Lower lobe of right lung (tissue), 2 donors: ENCODE data around the gene EPS8L1. TPM values are rescaled to one million over a fixed set of nuclear protein-coding genes. Genes with fewer than 3 reads are reported as not detected.
"Not testable (repeated sequence)": the region's sequence is repeated elsewhere in the genome, so short reads cannot be mapped to it uniquely, and the experiment has no call there.

Experiments
- ATAC-seq, 2 donors: fragments of 200-7000 bp; cut with Tn5 transposase; one replicate each; pipeline ENCODE4 v1.9.1; 2020 to 2022; ENCODE audit warnings: mild to moderate bottlenecking in 2 of 2, moderate library complexity in 2 of 2
- DNase-seq: peaks from one replicate; pipeline ENCODE4 v3.0.0-alpha.2; 2020
- H3K27ac ChIP-seq: fragments of 200-600 bp; one replicate; pipeline ENCODE4 v1.8.0; 2022
- H3K27me3 ChIP-seq: fragments of 200-600 bp; one replicate; pipeline ENCODE4 v1.8.0; 2022; ENCODE audit warnings: low read depth
- H3K36me3 ChIP-seq: fragments of 200-600 bp; one replicate; pipeline ENCODE4 v1.8.0; 2022; ENCODE audit warnings: mild to moderate bottlenecking
- H3K4me1 ChIP-seq: fragments of 200-600 bp; one replicate; pipeline ENCODE4 v1.8.0; 2022
- H3K4me3 ChIP-seq: fragments of 200-600 bp; one replicate; pipeline ENCODE4 v1.8.0; 2022; ENCODE audit warnings: mild to moderate bottlenecking
- H3K9me3 ChIP-seq: fragments of 200-600 bp; one replicate; pipeline ENCODE4 v1.8.0; 2022
- intact Hi-C: fragments of 100-400 bp; cut with DNase I; formaldehyde crosslinking; loops from one replicate; pipeline ENCODE4 v1.11.0; 2022
- total RNA-seq: library from RNA; stranded (reverse); fragmentation: NEBNext Ultra II Directional; extraction: Animal tissue kit (Norgen Biotek cat#: 25700); gene quantifications from one replicate; pipeline ENCODE4 v1.2.1, GENCODE V29; 2021
- TF ChIP-seq, protein P1 (sequence below): fragments of 200-600 bp; IDR thresholded peaks from one replicate; pipeline ENCODE4 v1.8.0; 2022; ENCODE audit warnings: antibody characterized with exemption, mild to moderate bottlenecking
- donor health status: DM: no; HTN: yes; CAD: no; lungs with severe emphysema.

Gene EPS8L1
- total RNA-seq, 1 donor from 2014 or later, result 28.1 TPM

DNA sequence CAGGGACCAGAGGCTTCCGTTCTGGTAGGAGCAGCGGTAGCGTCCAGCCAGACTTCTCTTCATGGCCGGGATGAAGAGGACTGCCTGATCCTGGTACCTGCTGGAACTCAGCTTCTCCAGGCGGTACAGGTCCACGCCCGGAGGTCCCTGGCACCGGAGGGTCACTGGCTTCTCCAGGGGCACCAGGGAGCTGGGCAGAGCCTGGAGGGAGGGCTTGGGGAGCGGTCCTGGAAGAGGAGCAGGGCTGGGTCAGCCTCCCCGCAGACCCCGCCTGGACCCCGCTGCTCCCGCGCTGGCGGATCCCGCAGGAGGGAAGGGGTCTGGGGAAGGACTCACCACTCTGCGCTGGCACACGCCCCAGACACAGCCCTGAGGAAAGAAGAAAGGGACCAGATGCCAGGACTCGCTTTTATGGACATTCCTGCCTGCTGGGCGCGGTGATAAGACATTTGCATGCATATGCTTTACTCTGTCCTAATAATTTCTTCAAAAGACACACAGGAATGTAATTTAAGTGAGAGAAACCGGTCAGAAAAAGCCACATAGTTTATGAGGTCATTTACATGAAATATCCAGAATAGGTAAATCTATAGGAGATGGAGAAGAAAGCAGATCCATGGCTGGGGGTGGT is 43.4 kb upstream of the EPS8L1 start:
- no peaks in the 10 kb centered on the region for H3K9me3 ChIP-seq
- TF ChIP-seq, protein P1, sequence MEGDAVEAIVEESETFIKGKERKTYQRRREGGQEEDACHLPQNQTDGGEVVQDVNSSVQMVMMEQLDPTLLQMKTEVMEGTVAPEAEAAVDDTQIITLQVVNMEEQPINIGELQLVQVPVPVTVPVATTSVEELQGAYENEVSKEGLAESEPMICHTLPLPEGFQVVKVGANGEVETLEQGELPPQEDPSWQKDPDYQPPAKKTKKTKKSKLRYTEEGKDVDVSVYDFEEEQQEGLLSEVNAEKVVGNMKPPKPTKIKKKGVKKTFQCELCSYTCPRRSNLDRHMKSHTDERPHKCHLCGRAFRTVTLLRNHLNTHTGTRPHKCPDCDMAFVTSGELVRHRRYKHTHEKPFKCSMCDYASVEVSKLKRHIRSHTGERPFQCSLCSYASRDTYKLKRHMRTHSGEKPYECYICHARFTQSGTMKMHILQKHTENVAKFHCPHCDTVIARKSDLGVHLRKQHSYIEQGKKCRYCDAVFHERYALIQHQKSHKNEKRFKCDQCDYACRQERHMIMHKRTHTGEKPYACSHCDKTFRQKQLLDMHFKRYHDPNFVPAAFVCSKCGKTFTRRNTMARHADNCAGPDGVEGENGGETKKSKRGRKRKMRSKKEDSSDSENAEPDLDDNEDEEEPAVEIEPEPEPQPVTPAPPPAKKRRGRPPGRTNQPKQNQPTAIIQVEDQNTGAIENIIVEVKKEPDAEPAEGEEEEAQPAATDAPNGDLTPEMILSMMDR, result no peak
- DNase-seq, result no peak
- no peaks in the 10 kb centered on the region for H3K36me3 ChIP-seq
- no peak overlapping the region for H3K4me3 ChIP-seq
- ATAC-seq, result peak in 1 of 2 donors; percentile 34
- intact Hi-C loops, result no loop called here
- H3K27me3 ChIP-seq, result no peaks in the 10 kb centered on the region
- H3K4me1 ChIP-seq, result no peaks in the 10 kb centered on the region
- no peak overlapping the region for H3K27ac ChIP-seq

DNA sequence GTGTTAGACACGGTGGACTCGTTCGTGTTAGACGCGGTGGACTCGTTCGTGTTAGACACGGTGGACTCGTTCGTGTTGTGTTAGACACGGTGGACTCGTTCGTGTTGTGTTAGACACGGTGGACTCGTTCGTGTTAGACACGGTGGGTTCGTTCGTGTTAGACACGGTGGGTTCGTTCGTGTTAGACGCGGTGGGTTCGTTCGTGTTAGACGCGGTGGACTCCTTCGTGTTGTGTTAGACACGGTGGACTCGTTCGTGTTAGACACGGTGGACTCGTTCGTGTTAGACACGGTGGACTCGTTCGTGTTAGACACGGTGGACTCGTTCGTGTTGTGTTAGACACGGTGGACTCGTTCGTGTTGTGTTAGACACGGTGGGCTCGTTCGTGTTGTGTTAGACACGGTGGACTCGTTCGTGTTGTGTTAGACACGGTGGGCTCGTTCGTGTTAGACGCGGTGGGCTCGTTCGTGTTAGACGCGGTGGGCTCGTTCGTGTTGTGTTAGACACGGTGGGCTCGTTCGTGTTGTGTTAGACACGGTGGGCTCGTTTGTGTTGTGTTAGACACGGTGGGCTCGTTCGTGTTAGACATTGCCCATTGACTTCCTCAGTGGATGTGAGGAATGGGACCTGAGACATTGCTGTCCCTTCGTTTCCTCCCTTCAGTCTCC is 42.6 kb upstream of the EPS8L1 start:
- H3K4me1 ChIP-seq, H3K27me3 ChIP-seq, H3K9me3 ChIP-seq, H3K36me3 ChIP-seq, ATAC-seq, DNase-seq, intact Hi-C loops, H3K27ac ChIP-seq, H3K4me3 ChIP-seq: not testable (repeated sequence)

DNA sequence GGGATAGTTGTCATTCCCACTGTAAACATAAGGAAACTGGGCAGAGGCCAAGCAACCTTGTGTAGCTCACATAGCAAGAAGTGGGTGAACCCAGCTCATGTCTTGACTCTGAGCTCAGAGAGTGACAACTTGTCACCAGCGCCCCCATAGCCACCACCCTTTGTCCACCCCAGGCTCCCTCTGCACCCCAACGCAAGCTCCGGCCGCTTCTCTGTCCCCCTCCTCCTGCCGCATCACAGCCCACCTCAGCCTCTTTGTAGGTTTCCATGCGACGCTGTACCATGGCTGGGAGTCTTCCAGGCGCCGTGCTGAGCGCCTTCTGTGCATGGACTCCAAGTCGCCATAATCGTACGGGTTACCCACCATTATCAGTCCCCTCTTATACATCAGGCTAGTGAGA is 40.9 kb upstream of the EPS8L1 start:
- H3K4me1 ChIP-seq, result no peaks in the 10 kb centered on the region
- H3K9me3 ChIP-seq, result no peaks in the 10 kb centered on the region
- no peak for ATAC-seq
- no peak overlapping the region for H3K27ac ChIP-seq
- TF ChIP-seq, protein P1, result no peak
- H3K4me3 ChIP-seq, result no peak overlapping the region
- intact Hi-C loops, result no loop called here
- DNase-seq, result no peak
- no peaks in the 10 kb centered on the region for H3K36me3 ChIP-seq
- no peaks in the 10 kb centered on the region for H3K27me3 ChIP-seq

DNA sequence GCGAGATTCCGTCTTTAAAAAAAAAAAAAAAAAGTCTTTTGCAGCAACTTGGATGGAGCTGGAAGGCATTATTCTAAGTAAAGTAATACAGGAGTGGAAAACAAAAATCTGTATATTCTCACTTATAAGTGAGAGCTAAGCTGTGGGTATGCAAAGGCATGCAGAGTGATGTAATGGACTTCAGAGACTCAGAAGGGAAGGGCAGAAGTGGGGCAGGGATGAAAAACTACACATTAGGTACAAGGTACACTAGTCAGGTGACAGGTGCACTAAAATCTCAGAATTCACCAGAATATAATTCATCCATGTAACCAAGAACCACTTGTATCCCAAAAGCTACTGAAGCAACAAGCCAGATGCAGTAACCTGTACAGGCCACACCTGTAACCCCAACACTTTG is 39.6 kb upstream of the EPS8L1 start:
- no peak overlapping the region for H3K4me3 ChIP-seq
- DNase-seq, result no peak
- H3K36me3 ChIP-seq, result peaks cover 4% of the 10 kb centered on the region
- intact Hi-C loops, result no loop called here
- H3K9me3 ChIP-seq, result no peaks in the 10 kb centered on the region
- no peak for ATAC-seq
- TF ChIP-seq, protein P1, result no peak
- no peaks in the 10 kb centered on the region for H3K4me1 ChIP-seq
- no peaks in the 10 kb centered on the region for H3K27me3 ChIP-seq
- H3K27ac ChIP-seq, result no peak overlapping the region

DNA sequence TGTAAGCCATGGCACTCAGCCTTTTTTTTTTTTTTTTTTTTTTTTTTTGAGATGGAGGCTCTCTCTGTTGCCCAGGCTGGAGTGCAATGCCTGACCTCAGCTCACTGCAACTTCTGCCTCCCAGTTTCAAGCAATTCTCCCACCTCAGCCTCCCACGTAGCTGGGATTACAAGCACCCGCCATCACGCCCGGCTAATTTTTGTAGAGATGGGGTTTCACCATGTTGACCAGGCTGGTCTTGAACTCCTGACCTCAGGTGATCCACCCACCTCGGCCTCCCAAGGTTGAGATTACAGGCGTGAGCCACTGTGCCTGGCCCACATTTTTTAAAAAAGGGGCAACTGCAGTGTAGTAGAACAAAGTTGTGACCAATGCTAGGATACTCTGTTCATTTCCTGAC is 38.1 kb upstream of the EPS8L1 start:
- H3K9me3 ChIP-seq, H3K27me3 ChIP-seq, H3K36me3 ChIP-seq, intact Hi-C loops, H3K27ac ChIP-seq, DNase-seq, ATAC-seq, H3K4me1 ChIP-seq, H3K4me3 ChIP-seq: not testable (repeated sequence)

DNA sequence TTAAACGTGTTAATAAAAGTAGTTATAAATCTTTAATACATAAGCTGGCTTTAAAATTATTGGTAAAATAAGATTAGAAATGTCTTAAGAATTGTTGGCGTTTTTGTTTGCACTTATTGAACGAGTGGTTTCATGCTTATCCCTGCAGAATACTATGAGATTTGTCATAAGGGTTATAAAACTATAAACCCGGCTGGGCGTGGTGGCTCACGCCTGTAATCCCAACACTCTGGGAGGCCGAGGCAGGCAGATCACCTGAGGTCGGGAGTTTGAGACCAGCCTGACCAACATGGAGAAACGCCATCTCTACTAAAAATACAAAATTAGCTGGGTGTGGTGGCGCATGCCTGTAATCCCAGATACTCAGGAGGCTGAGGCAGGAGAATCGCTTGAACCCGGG is 35.0 kb upstream of the EPS8L1 start:
- DNase-seq, H3K27me3 ChIP-seq, H3K27ac ChIP-seq, H3K4me1 ChIP-seq, intact Hi-C loops, H3K9me3 ChIP-seq, H3K4me3 ChIP-seq, ATAC-seq: not testable (repeated sequence)
- peaks cover 38% of the 10 kb centered on the region for H3K36me3 ChIP-seq

DNA sequence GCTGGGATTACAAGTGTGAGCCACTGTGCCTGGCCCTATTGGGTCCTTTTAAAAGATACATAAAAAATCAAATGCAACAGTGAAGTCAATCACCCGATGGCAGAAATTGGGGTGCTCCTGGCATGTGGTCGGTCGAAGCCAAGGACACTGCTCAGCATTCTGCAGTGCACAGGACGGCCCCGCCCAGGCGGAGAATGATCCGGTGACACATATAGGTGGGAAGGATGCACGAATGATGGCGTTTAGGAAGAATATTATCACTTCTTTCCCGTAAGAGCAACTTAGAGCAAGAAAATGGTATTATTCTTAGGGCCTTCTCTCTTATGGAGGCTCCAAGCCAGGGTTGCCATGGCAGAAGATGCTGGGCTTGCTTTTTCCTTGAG is 34.4 kb upstream of the EPS8L1 start:
- no peak for ATAC-seq
- TF ChIP-seq, protein P1, result no peak
- DNase-seq, result no peak
- Histone ChIP-seq H3K9me3 (no peaks in the 10 kb centered on the region), H3K4me3 (no peak overlapping the region), H3K4me1 (no peaks in the 10 kb centered on the region), H3K27me3 (no peaks in the 10 kb centered on the region), H3K27ac (no peak overlapping the region), H3K36me3 (peaks cover 43% of the 10 kb centered on the region)
- intact Hi-C loops, result no loop called here
